ENCODE results near the gene PTPRU.

GRCh38 chr1:29270929-29271521 lies 34.7 kb downstream of the PTPRU start:
- TF ChIP-seq RFX5 (IDR thresholded peaks at IDR 0.05; ENCODE audit: low read length) (no peak), CTCF (IDR thresholded peaks at IDR 0.05) (no peak), RXRA (IDR thresholded peaks at IDR 0.05; ENCODE audit: borderline replicate concordance, low read depth) (no peak), JUND (IDR thresholded peaks at IDR 0.05) (no peak), FOXM1 (IDR thresholded peaks at IDR 0.05; ENCODE audit: low read depth) (no peak), ELF1 (IDR thresholded peaks at IDR 0.05) (no peak), YY1 (IDR thresholded peaks at IDR 0.05; ENCODE audit: low read depth) (no peak), POLR2AphosphoS5 (IDR thresholded peaks at IDR 0.05; ENCODE audit: low read depth, low read length) (no peak)

Measured in SK-N-SH (cell line).